ENCODE results near the gene MCF2L. TPM values are rescaled to one million over a fixed set of nuclear protein-coding genes. Genes with fewer than 3 reads are reported as not detected.

The MCF2L gene
- total and polyA plus RNA-seq, 9 of the 15 experiments (the other 6 are each of a cell fraction or from before 2014, with no cell fraction given) = 0.05 to 0.25 (median 0.18) TPM; not detected in 5

DNA sequence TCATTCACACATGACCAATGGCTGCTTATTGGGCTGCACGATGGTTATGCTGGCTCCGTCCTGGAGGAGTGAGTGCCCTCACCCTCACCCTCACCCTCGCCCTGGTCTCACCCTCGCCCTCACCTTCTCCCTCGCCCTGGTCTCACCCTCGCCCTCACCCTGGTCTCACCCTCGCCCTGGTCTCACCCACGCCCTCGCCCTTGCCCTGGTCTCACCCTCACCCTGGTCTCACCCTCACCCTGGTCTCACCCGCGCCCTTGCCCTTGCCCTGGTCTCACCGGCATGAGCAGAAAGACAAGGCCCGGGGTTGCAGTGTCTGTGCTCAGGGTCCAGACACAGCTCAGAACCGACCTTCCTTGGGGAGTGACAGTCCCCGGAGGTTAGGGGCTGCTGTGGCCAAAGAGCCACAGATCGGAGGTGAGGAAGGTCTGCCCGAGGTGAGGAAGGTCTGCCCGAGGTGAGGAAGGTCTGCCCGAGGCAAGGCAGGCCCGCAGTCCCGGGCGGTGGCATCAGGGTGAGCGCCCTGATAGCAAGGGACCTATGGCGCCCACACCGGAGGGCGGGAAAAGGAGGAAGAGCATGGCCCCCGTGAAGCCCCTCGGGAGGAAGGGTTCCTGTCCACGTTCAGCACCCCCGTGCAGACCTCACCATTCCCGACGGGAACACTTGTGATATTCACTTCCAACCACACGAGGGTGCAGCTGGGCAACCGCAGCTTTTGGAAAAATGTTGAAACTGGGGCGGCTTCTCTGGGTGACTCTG lies 65.6 kb downstream of the MCF2L start:
- H3K4me2 ChIP-seq (ENCODE audit: insufficient read depth, low read length) = no peak overlapping the region; the same call in 1 of the 2 replicates
- no peak overlapping the region for H3K27ac ChIP-seq (ENCODE audit: extremely low read depth, low read depth, low read length)
- H3K9ac ChIP-seq (ENCODE audit: insufficient read depth in 1 of 2, low read depth in 2 of 2, low read length in 2 of 2) = no peak overlapping the region
- no peaks in the 10 kb centered on the region for H3K36me3 ChIP-seq (ENCODE audit: control insufficient read depth, insufficient read depth, low read length)
- BruUV-seq (replicated peaks) = no TSS peak
- intact Hi-C loops (cut with micrococcal nuclease) = no loop called here
- peak; percentile 88 for ATAC-seq
- no peak overlapping the region for H3K4me3 ChIP-seq
- ChIA-PET POLR2A (interaction anchor here (0.5 to 0.7 kb wide), 3 partner anchors 29 to 345 kb away, joined by 3 to 4 read pairs (median 4); no protein-coding TSS in a partner anchor), CTCF (ENCODE audit: low intra/inter-chr PET ratio) (interaction anchor here (0.8 to 1.5 kb wide), 2 partner anchors 92 to 338 kb away, joined by 5 read pairs; no protein-coding TSS in a partner anchor)
- no peaks in the 10 kb centered on the region for H3K79me2 ChIP-seq (ENCODE audit: control insufficient read depth, insufficient read depth, low read length)
- H4K20me1 ChIP-seq (replicated peaks; ENCODE audit: control insufficient read depth, insufficient read depth, low read length) = no peaks in the 10 kb centered on the region; the same call in 1 of the 2 replicates
- whole genome bisulfite sequencing (ENCODE audit: insufficient coverage, low coverage, missing lambda C conversion rate) = 3% methylated on average over 17 of the region's 35 CpGs
- peaks cover 0 to 6% of the 10 kb centered on the region in 2 experiments; a peak in 1 of 5 replicates for H3K4me1 ChIP-seq (replicated peaks in 1 of 2; ENCODE audit: control insufficient read depth in 2 of 2, insufficient read depth in 2 of 2, low read length in 2 of 2)
- no peak overlapping the region for H2AFZ ChIP-seq (ENCODE audit: low read depth, low read length)
- peaks cover 5 to 53% of the 10 kb centered on the region in 2 experiments; a peak in 4 of 5 replicates for H3K27me3 ChIP-seq (ENCODE audit: control insufficient read depth in 2 of 2, insufficient read depth in 2 of 2, low read length in 2 of 2)
- in situ Hi-C loops (cut with MboI) = no loop called here
- no peaks in the 10 kb centered on the region for H3K9me3 ChIP-seq (replicated peaks; ENCODE audit: control insufficient read depth, insufficient read depth, low read depth, low read length)
- H3K9me1 ChIP-seq (ENCODE audit: control insufficient read depth, insufficient read depth, low read length) = no peaks in the 10 kb centered on the region
- FAIRE-seq = peak; percentile 51
- peak; percentile 40 to 47 (median 42) for DNase-seq (ENCODE audit: extremely low read depth in 1 of 4, low spot score in 3 of 4)
- TF ChIP-seq, protein P1, sequence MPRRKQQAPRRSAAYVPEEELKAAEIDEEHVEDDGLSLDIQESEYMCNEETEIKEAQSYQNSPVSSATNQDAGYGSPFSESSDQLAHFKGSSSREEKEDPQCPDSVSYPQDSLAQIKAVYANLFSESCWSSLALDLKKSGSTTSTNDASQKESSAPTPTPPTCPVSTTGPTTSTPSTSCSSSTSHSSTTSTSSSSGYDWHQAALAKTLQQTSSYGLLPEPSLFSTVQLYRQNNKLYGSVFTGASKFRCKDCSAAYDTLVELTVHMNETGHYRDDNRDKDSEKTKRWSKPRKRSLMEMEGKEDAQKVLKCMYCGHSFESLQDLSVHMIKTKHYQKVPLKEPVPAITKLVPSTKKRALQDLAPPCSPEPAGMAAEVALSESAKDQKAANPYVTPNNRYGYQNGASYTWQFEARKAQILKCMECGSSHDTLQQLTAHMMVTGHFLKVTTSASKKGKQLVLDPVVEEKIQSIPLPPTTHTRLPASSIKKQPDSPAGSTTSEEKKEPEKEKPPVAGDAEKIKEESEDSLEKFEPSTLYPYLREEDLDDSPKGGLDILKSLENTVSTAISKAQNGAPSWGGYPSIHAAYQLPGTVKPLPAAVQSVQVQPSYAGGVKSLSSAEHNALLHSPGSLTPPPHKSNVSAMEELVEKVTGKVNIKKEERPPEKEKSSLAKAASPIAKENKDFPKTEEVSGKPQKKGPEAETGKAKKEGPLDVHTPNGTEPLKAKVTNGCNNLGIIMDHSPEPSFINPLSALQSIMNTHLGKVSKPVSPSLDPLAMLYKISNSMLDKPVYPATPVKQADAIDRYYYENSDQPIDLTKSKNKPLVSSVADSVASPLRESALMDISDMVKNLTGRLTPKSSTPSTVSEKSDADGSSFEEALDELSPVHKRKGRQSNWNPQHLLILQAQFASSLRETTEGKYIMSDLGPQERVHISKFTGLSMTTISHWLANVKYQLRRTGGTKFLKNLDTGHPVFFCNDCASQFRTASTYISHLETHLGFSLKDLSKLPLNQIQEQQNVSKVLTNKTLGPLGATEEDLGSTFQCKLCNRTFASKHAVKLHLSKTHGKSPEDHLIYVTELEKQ (CRISPR knock-in tag; IDR thresholded peaks at IDR 0.05) = no peak
- peak; percentile 41 for TF ChIP-seq CEBPB (tag; IDR thresholded peaks at IDR 0.05)
- peak; percentile 44 to 67 for TF ChIP-seq RAD21 (CRISPR knock-in tag; conservative IDR thresholded peaks at IDR 0.05 in 1 of 2, IDR thresholded peaks at IDR 0.05 in 1 of 2)
- TF ChIP-seq NCOR1 (IDR thresholded peaks at IDR 0.05) = no peak
- TF ChIP-seq, protein P2, sequence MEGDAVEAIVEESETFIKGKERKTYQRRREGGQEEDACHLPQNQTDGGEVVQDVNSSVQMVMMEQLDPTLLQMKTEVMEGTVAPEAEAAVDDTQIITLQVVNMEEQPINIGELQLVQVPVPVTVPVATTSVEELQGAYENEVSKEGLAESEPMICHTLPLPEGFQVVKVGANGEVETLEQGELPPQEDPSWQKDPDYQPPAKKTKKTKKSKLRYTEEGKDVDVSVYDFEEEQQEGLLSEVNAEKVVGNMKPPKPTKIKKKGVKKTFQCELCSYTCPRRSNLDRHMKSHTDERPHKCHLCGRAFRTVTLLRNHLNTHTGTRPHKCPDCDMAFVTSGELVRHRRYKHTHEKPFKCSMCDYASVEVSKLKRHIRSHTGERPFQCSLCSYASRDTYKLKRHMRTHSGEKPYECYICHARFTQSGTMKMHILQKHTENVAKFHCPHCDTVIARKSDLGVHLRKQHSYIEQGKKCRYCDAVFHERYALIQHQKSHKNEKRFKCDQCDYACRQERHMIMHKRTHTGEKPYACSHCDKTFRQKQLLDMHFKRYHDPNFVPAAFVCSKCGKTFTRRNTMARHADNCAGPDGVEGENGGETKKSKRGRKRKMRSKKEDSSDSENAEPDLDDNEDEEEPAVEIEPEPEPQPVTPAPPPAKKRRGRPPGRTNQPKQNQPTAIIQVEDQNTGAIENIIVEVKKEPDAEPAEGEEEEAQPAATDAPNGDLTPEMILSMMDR (IDR thresholded peaks at IDR 0.05 in 2 of 3, conservative IDR thresholded peaks at IDR 0.05 in 1 of 3; ENCODE audit: insufficient read depth in 2 of 3, low read depth in 1 of 3, low read length in 3 of 3) = peak; percentile 50 to 66 (median 61)
- TF ChIP-seq TAF9B (IDR thresholded peaks at IDR 0.05; ENCODE audit: partially characterized antibody) = no peak
- TF ChIP-seq CAMTA2 (CRISPR knock-in tag; conservative IDR thresholded peaks at IDR 0.05) = no peak
- no peak for TF ChIP-seq RBBP5 (IDR thresholded peaks at IDR 0.05; ENCODE audit: borderline replicate concordance, insufficient read depth, low read length, poor library complexity, severe bottlenecking)
- peak; percentile 57; the same call in 1 of the 2 replicates for TF ChIP-seq SMC3 (conservative IDR thresholded peaks at IDR 0.05; ENCODE audit: insufficient read depth, low read depth, low read length)
- no peak for TF ChIP-seq ZBTB1 (CRISPR knock-in tag; IDR thresholded peaks at IDR 0.05; ENCODE audit: borderline replicate concordance, low read depth)
- no peak for TF ChIP-seq SPI1 (IDR thresholded peaks at IDR 0.05; ENCODE audit: borderline replicate concordance, low read depth, low read length)
- TF ChIP-seq, protein P3, sequence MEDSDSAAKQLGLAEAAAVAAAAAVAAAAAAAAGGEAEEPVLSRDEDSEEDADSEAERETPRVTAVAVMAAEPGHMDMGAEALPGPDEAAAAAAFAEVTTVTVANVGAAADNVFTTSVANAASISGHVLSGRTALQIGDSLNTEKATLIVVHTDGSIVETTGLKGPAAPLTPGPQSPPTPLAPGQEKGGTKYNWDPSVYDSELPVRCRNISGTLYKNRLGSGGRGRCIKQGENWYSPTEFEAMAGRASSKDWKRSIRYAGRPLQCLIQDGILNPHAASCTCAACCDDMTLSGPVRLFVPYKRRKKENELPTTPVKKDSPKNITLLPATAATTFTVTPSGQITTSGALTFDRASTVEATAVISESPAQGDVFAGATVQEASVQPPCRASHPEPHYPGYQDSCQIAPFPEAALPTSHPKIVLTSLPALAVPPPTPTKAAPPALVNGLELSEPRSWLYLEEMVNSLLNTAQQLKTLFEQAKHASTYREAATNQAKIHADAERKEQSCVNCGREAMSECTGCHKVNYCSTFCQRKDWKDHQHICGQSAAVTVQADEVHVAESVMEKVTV (CRISPR knock-in tag; IDR thresholded peaks at IDR 0.05) = 0 out of 2 replicates have a peak, but pooled peaks have one; percentile 29

Measured in K562 (cell line).